ENCODE results near the gene UBXN11.

DNA sequence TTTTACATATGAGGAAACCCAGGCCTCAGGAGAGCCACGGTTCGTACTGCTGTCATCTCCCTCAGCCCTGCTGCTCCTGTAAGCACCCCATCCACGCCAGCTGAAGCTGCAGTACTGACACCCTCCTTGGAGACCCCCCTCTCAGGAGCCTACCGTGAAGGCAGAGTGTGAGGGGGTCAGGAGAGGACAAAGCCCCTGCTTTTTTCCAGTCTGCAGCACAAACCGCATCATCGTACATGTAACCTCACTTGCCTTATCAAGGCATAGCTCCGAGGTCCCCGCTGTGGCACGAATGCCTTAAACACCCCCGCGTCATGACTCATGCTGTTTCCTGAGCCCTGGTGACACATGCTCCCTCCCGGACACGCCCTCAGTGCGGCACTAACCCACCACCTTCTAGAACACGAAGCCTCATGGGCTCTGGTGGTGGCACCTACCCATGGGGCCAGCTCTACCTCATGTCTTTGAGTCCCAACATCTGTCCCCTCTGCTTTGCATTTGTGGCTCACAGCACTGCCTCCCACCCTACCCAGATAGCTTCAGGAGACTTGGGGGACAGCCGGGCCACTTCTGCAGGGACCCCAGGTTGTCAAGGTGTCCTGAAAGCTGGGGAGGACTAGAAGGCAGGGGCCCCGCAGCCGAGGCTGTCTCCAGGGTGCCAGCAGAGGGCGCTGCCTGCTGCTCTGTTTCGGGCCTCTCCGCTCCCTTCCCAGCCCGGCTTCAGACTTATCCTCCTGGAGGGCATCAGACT lies 21.7 kb downstream of the UBXN11 start:
- TF ChIP-seq CTCF (IDR thresholded peaks at IDR 0.05; ENCODE audit: insufficient read depth, low read depth, low read length), result peak; percentile 40
- no peak for TF ChIP-seq EZH2 (IDR thresholded peaks at IDR 0.05; ENCODE audit: insufficient read depth, low read length)

Measured in astrocyte (in vitro differentiated cells and primary cell).